ENCODE measurements around the gene ZNF184. TPM values are rescaled to one million over a fixed set of nuclear protein-coding genes. Genes with fewer than 3 reads are reported as not detected.
A peak's percentile ranks its signal among the peaks of the same experiment; 100 is the strongest.

The ZNF184 gene
- total RNA-seq, 1 experiment from 2014 or later = 10.2 TPM

GRCh38 chr6:27495386-27496135, 22.7 kb upstream of the ZNF184 start:
- intact Hi-C loops (cut with micrococcal nuclease) = no loop called here

GRCh38 chr6:27494987-27495385, 22.1 kb upstream of the ZNF184 start:
- no peak overlapping the region for H3K4me2 ChIP-seq (ENCODE audit: low read length)
- CTCF ChIA-PET = no interaction called here
- H3K9me2 ChIP-seq (replicated peaks; ENCODE audit: low read length) = no peaks in the 10 kb centered on the region
- BruUV-seq (replicated peaks) = no TSS peak
- H3F3A ChIP-seq (ENCODE audit: low read length, unreplicated experiment) = no peaks in the 10 kb centered on the region
- intact Hi-C loops (cut with micrococcal nuclease) = no loop called here
- H3K4me1 ChIP-seq (ENCODE audit: insufficient read depth, low read length) = no peaks in the 10 kb centered on the region
- H4K20me1 ChIP-seq (ENCODE audit: low read length) = no peaks in the 10 kb centered on the region
- no peak overlapping the region for H2AFZ ChIP-seq (ENCODE audit: low read length)
- H3K27ac ChIP-seq (ENCODE audit: low read length) = no peak overlapping the region
- H3K79me2 ChIP-seq (ENCODE audit: low read length) = no peaks in the 10 kb centered on the region
- no peak for DNase-seq
- TF ChIP-seq EZH2 (IDR thresholded peaks at IDR 0.05; ENCODE audit: low read length, unreplicated experiment) (no peak), EZH2phosphoT487 (IDR thresholded peaks at IDR 0.05; ENCODE audit: borderline replicate concordance, low read length) (no peak), CTCF (conservative IDR thresholded peaks at IDR 0.05; ENCODE audit: low read depth, low read length) (no peak)
- no peaks in the 10 kb centered on the region for H3K36me3 ChIP-seq (ENCODE audit: low read depth, low read length)
- H3K27me3 ChIP-seq (ENCODE audit: low read length) = no peaks in the 10 kb centered on the region
- no peak overlapping the region for H3K9ac ChIP-seq (ENCODE audit: low read length)
- no peak for ATAC-seq
- POLR2A ChIA-PET (ENCODE audit: unreplicated experiment) = no interaction called here
- no peak overlapping the region for H3K4me3 ChIP-seq (ENCODE audit: low read length)
- H3K9me3 ChIP-seq (ENCODE audit: low read length) = no peaks in the 10 kb centered on the region

More at GRCh38 chr6:27495386-27496135, 22.7 kb upstream of the ZNF184 start:
- H3F3A ChIP-seq (ENCODE audit: low read length, unreplicated experiment) = no peaks in the 10 kb centered on the region
- H4K20me1 ChIP-seq (ENCODE audit: low read length) = no peaks in the 10 kb centered on the region
- TF ChIP-seq EZH2 (IDR thresholded peaks at IDR 0.05; ENCODE audit: low read length, unreplicated experiment) (no peak), EZH2phosphoT487 (IDR thresholded peaks at IDR 0.05; ENCODE audit: borderline replicate concordance, low read length) (no peak), CTCF (conservative IDR thresholded peaks at IDR 0.05; ENCODE audit: low read depth, low read length) (no peak)
- H2AFZ ChIP-seq (ENCODE audit: low read length) = no peak overlapping the region
- H3K4me1 ChIP-seq (ENCODE audit: insufficient read depth, low read length) = no peaks in the 10 kb centered on the region
- H3K79me2 ChIP-seq (ENCODE audit: low read length) = no peaks in the 10 kb centered on the region
- POLR2A ChIA-PET (ENCODE audit: unreplicated experiment) = no interaction called here
- no peaks in the 10 kb centered on the region for H3K27me3 ChIP-seq (ENCODE audit: low read length)
- no peaks in the 10 kb centered on the region for H3K9me2 ChIP-seq (replicated peaks; ENCODE audit: low read length)
- H3K27ac ChIP-seq (ENCODE audit: low read length) = no peak overlapping the region
- peak; percentile 41 for DNase-seq
- H3K4me2 ChIP-seq (ENCODE audit: low read length) = no peak overlapping the region
- H3K9me3 ChIP-seq (ENCODE audit: low read length) = no peaks in the 10 kb centered on the region
- H3K36me3 ChIP-seq (ENCODE audit: low read depth, low read length) = no peaks in the 10 kb centered on the region
- ATAC-seq = no peak; the same call in 1 of the 2 replicates
- CTCF ChIA-PET = no interaction called here
- H3K9ac ChIP-seq (ENCODE audit: low read length) = no peak overlapping the region
- no peak overlapping the region for H3K4me3 ChIP-seq (ENCODE audit: low read length)
- BruUV-seq (replicated peaks) = no TSS peak

- H3K4me2 ChIP-seq (ENCODE audit: low read length) = no peak overlapping the region
- ChIA-PET CTCF (no interaction called here), POLR2A (ENCODE audit: unreplicated experiment) (interaction anchor here (0.7 kb wide), 1 partner anchor 203 kb away, joined by 4 read pairs; no protein-coding TSS in a partner anchor)
- H3F3A ChIP-seq (ENCODE audit: low read length, unreplicated experiment) = no peaks in the 10 kb centered on the region
- TF ChIP-seq EZH2phosphoT487 (IDR thresholded peaks at IDR 0.05; ENCODE audit: borderline replicate concordance, low read length) = no peak
- no peak for TF ChIP-seq EZH2 (IDR thresholded peaks at IDR 0.05; ENCODE audit: low read length, unreplicated experiment)
- no peak for TF ChIP-seq CTCF (conservative IDR thresholded peaks at IDR 0.05; ENCODE audit: low read depth, low read length)
- no peak overlapping the region for H2AFZ ChIP-seq (ENCODE audit: low read length)
- DNase-seq (no peak), ATAC-seq (no peak)
- H3K9me3 ChIP-seq (ENCODE audit: low read length) = no peaks in the 10 kb centered on the region
- no peak overlapping the region for H3K4me3 ChIP-seq (ENCODE audit: low read length)
- no peaks in the 10 kb centered on the region for H3K79me2 ChIP-seq (ENCODE audit: low read length)
- H4K20me1 ChIP-seq (ENCODE audit: low read length) = no peaks in the 10 kb centered on the region
- no peaks in the 10 kb centered on the region for H3K9me2 ChIP-seq (replicated peaks; ENCODE audit: low read length)
- BruUV-seq (replicated peaks) = no TSS peak
- H3K4me1 ChIP-seq (ENCODE audit: insufficient read depth, low read length) = no peaks in the 10 kb centered on the region
- no peaks in the 10 kb centered on the region for H3K36me3 ChIP-seq (ENCODE audit: low read depth, low read length)
- H3K9ac ChIP-seq (ENCODE audit: low read length) = no peak overlapping the region
- H3K27ac ChIP-seq (ENCODE audit: low read length) = no peak overlapping the region
- H3K27me3 ChIP-seq (ENCODE audit: low read length) = no peaks in the 10 kb centered on the region
- intact Hi-C loops (cut with micrococcal nuclease) = no loop called here
These were observed 21.2 kb upstream of the ZNF184 start for GRCh38 chr6:27494103-27494502.
